Sigmoid colon (tissue), 7 donors: ENCODE results near the gene PRKN. TPM values are rescaled to one million over a fixed set of nuclear protein-coding genes. Genes with fewer than 3 reads are reported as not detected.

Source experiments
- DNase-seq: peaks from one replicate; pipeline ENCODE4 v3.0.0-alpha.2; 2019
- H3K27ac ChIP-seq, 4 donors: fragments of 200-600 bp; sonication (generic); one replicate each; pipeline ENCODE4 v1.5.1; 2016 to 2019; ENCODE audit warnings: mild to moderate bottlenecking in 1 of 4
- H3K27me3 ChIP-seq, 3 donors: fragments of 200-600 bp; sonication (generic); one replicate each; pipeline ENCODE4 v1.5.1; 2019; ENCODE audit warnings: mild to moderate bottlenecking in 1 of 3
- H3K36me3 ChIP-seq, 4 donors: fragments of 200-600 bp; sonication (generic); one replicate each; pipeline ENCODE4 v1.5.1; 2016 to 2019
- H3K4me1 ChIP-seq, 4 donors: fragments of 200-600 bp; sonication (generic); one replicate each; pipeline ENCODE4 v1.5.1; 2017 to 2019
- H3K4me3 ChIP-seq, 4 donors: fragments of 200-600 bp; sonication (generic); one replicate each; pipeline ENCODE4 v1.5.1; 2017 to 2019; ENCODE audit warnings: mild to moderate bottlenecking in 2 of 4, moderate library complexity in 1 of 4
- H3K9me3 ChIP-seq, 4 donors: fragments of 200-600 bp in 3 of 4; sonication (generic) in 3 of 4; one replicate each; pipeline versions ENCODE4 v1.5.1 to v1.6.1; 2013 to 2019
- EP300 ChIP-seq, 4 donors: sonication (generic); formaldehyde crosslinking; IDR thresholded peaks; one replicate each; pipeline ENCODE4 v1.6.1; 2017; ENCODE audit warnings: antibody characterized with exemption in 4 of 4
- POLR2A ChIP-seq, 2 donors: fragments of 450-650 bp; IDR thresholded peaks; one replicate each; pipeline ENCODE4 v1.6.1; 2016; ENCODE audit warnings: antibody characterized with exemption in 2 of 2, mild to moderate bottlenecking in 2 of 2, moderate library complexity in 2 of 2
- POLR2AphosphoS5 ChIP-seq, 4 donors: sonication (generic); formaldehyde crosslinking; IDR thresholded peaks; one replicate each; pipeline ENCODE4 v1.6.1; 2017; ENCODE audit warnings: antibody characterized with exemption in 4 of 4
- WGBS, 2 donors: extraction: QIAGEN DNeasy Blood & Tissue Kit; methylation state at CpG; one replicate each; pipeline ENCODE4 v1.1.7; 2013; 5-methylcytosine and 5-hydroxymethylcytosine counted together
- intact Hi-C: fragments of 100-400 bp; cut with DNase I; formaldehyde crosslinking; loops from one replicate; pipeline ENCODE4 v1.15.1; 2023
- polyA plus RNA-seq, 3 donors: library from polyadenylated mRNA; stranded (reverse); fragments of 200-250 nt; gene quantifications; one replicate each; pipeline ENCODE4 v1.2.3, GENCODE V29; 2013
- total RNA-seq, 4 donors: library from RNA; depleted of rRNA; stranded (reverse); fragments of >200 nt; gene quantifications; one replicate each; pipeline ENCODE4 v1.1.0, GENCODE V29; 2016
- TF ChIP-seq, protein P1 (sequence below), 4 experiments: fragments of 450-650 bp in 3 of 4; fragments of 200-600 bp in 1 of 4; IDR thresholded peaks; one replicate each; pipeline ENCODE4 v1.5.1; 2016 to 2019; ENCODE audit warnings: antibody characterized with exemption in 4 of 4, mild to moderate bottlenecking in 3 of 4, moderate library complexity in 2 of 4
- donor health status: healthy with polysubstance abuse.
- donor health status: Bipolar disorder and iron deficiency.
- donor health status: healthy.

The PRKN gene
- total and polyA plus RNA-seq, 7 donors, result 0.38 to 173 (median 9.7) TPM

DNA sequence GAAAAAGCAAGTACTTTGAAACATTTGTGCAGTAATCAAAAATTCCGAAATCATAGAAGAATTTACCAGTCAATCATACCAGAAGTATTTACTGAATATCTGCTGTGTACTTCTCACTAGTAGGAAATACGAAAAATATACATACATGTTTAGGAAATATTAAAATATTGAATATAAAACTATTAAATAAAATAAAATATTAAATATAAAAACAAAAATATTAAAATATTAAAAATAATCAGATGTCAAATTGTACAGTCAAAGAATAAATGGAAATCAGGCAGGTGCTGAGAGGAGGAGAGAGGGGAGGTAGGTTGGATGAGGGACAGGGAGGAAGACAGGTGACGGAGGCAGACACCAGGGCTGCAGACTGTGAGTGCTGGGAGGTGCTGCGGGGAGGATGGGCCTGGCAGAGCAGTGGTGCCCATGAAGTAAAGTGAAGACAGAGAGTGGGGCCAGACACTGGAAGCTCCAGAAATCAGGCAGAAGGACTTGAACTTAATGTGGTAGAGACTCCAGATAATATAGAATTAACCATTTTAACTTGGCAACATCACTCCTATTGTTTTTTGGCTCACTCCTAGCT lies 55.9 kb downstream of the PRKN start:
- 92 to 95% methylated on average over 4 of the region's 4 CpGs for WGBS, 2 donors
- intact Hi-C loops, result no loop called here
- Histone ChIP-seq H3K9me3 (no peaks in the 10 kb centered on the region), H3K4me3 (no peak overlapping the region), H3K27me3 (no peaks in the 10 kb centered on the region), H3K4me1 (no peaks in the 10 kb centered on the region), H3K27ac (no peak overlapping the region), H3K36me3 (no peaks in the 10 kb centered on the region)
- TF ChIP-seq POLR2A (IDR thresholded peaks at IDR 0.05) (no peak), POLR2AphosphoS5 (IDR thresholded peaks at IDR 0.05) (no peak), EP300 (IDR thresholded peaks at IDR 0.05) (no peak)
- TF ChIP-seq, protein P1, sequence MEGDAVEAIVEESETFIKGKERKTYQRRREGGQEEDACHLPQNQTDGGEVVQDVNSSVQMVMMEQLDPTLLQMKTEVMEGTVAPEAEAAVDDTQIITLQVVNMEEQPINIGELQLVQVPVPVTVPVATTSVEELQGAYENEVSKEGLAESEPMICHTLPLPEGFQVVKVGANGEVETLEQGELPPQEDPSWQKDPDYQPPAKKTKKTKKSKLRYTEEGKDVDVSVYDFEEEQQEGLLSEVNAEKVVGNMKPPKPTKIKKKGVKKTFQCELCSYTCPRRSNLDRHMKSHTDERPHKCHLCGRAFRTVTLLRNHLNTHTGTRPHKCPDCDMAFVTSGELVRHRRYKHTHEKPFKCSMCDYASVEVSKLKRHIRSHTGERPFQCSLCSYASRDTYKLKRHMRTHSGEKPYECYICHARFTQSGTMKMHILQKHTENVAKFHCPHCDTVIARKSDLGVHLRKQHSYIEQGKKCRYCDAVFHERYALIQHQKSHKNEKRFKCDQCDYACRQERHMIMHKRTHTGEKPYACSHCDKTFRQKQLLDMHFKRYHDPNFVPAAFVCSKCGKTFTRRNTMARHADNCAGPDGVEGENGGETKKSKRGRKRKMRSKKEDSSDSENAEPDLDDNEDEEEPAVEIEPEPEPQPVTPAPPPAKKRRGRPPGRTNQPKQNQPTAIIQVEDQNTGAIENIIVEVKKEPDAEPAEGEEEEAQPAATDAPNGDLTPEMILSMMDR (IDR thresholded peaks at IDR 0.05), result no peak
- DNase-seq, result no peak

DNA sequence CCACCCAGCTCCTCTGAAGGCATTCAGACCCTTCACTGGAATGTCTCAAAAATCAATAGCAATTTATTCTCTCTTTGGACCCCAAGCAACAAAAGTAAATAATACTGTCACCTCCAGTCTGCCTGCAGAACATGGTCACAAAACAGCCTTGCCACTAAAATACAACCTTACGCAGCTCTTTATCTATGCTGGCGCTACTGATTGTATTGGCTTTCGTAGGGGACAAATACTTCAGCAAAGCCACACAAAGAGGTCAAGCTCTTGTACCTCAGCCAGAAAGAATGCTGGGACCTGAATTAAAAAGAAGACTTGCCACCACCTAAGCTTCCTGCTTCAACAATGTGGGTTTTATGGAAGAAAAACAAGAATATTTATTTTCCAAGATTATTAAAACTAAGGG lies 57.2 kb downstream of the PRKN start:
- Histone ChIP-seq H3K4me1 (no peaks in the 10 kb centered on the region), H3K4me3 (no peak overlapping the region), H3K27me3 (no peaks in the 10 kb centered on the region), H3K27ac (no peak overlapping the region), H3K36me3 (no peaks in the 10 kb centered on the region), H3K9me3 (no peaks in the 10 kb centered on the region)
- TF ChIP-seq POLR2AphosphoS5 (IDR thresholded peaks at IDR 0.05) (no peak), EP300 (IDR thresholded peaks at IDR 0.05) (no peak)
- TF ChIP-seq, protein P1 (IDR thresholded peaks at IDR 0.05), result no peak
- no peak for DNase-seq
- intact Hi-C loops, result no loop called here
- WGBS, 2 donors, result 93 to 97% methylated on average over 3 of the region's 3 CpGs

DNA sequence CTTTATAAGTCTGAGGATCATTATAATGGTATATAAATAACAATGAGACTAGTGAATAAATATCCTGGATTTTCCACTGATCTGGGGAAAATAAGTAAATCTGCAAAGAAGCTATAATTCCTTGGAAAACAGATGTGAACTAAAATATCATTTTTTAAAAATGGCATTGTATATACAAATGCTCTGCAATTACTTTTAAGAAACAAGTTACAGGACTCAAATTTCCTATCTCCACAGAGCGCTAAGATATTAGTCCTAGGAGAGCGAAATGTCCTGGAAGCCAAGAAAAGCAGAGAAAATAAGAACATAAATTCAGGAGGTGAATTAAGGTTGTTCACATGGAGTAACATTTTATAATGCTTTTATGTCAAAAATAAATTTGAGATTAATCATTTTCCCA lies 61.3 kb downstream of the PRKN start:
- no peak for DNase-seq
- no peak for TF ChIP-seq EP300 (IDR thresholded peaks at IDR 0.05)
- TF ChIP-seq, protein P1 (IDR thresholded peaks at IDR 0.05), result no peak
- no peak for TF ChIP-seq POLR2AphosphoS5 (IDR thresholded peaks at IDR 0.05)
- TF ChIP-seq POLR2A (IDR thresholded peaks at IDR 0.05), result no peak
- intact Hi-C loops, result no loop called here
- no peaks in the 10 kb centered on the region for H3K36me3 ChIP-seq
- 93 to 97% methylated on average over 2 of the region's 2 CpGs for WGBS, 2 donors
- no peaks in the 10 kb centered on the region for H3K4me1 ChIP-seq
- H3K27ac ChIP-seq, result no peak overlapping the region
- no peak overlapping the region for H3K4me3 ChIP-seq
- no peaks in the 10 kb centered on the region for H3K27me3 ChIP-seq
- H3K9me3 ChIP-seq, result no peaks in the 10 kb centered on the region

DNA sequence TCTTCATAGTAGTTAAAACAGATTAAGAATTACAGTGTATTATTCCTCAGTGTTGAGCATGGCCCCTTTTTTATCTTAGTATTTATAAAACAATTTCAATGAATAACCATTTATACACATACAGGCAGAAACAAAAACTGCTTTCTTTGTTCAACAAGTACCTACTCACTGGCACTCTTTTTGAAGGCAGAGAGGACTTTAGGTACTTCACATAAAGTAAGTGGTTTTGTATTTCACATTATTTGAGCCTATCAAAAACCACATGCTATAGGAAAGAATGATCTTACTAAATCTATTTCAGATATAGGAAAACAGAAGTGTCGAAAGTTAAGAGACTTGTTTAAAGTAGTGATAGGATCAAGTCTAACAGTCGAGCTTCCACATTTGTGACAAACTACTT lies 73.8 kb downstream of the PRKN start:
- Histone ChIP-seq H3K27me3 (no peaks in the 10 kb centered on the region), H3K4me3 (no peak overlapping the region), H3K27ac (no peak overlapping the region), H3K9me3 (no peaks in the 10 kb centered on the region), H3K4me1 (no peaks in the 10 kb centered on the region), H3K36me3 (no peaks in the 10 kb centered on the region)
- intact Hi-C loops, result no loop called here
- 88% methylated on average over 2 of the region's 2 CpGs for WGBS, 2 donors
- DNase-seq, result no peak
- TF ChIP-seq, protein P1 (IDR thresholded peaks at IDR 0.05), result no peak
- TF ChIP-seq POLR2A (IDR thresholded peaks at IDR 0.05) (no peak), POLR2AphosphoS5 (IDR thresholded peaks at IDR 0.05) (no peak), EP300 (IDR thresholded peaks at IDR 0.05) (no peak)

DNA sequence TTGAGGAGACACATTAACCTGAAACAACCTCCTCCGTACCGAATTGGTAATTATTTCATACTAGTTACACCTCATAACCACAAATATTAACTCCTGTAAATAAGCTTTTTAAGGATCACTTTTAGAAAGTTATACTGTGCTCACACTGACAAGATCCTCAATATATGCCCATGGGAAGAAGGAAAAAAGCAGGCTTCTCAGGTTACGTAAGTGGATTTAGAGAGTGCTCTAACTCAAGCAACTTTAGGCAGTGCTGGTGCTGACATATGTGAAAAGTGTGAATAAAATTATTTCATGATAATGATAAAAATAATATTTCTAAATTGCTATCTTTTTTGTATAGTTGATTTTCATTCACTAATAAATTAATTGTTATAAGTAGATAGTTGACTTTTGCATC lies 76.1 kb downstream of the PRKN start:
- Histone ChIP-seq H3K27ac (no peak overlapping the region), H3K4me1 (no peaks in the 10 kb centered on the region), H3K9me3 (no peaks in the 10 kb centered on the region), H3K4me3 (no peak overlapping the region), H3K27me3 (no peaks in the 10 kb centered on the region), H3K36me3 (no peaks in the 10 kb centered on the region)
- DNase-seq, result no peak
- WGBS, 2 donors, result 91 to 96% methylated on average over 3 of the region's 3 CpGs
- TF ChIP-seq, protein P1 (IDR thresholded peaks at IDR 0.05), result no peak
- no peak for TF ChIP-seq POLR2A (IDR thresholded peaks at IDR 0.05)
- TF ChIP-seq EP300 (IDR thresholded peaks at IDR 0.05), result no peak
- no peak for TF ChIP-seq POLR2AphosphoS5 (IDR thresholded peaks at IDR 0.05)
- intact Hi-C loops, result no loop called here
